Stimulated activated CD4-positive, alpha-beta T cell treated with anti-CD3 and anti-CD28 coated beads, Interleukin-2, amount 100 ng/mL, for 4 hours (primary cell): ENCODE measurements around the gene GALNT17.

Experiments used
- DNase-seq: peaks from one replicate; pipeline ENCODE4 v3.0.0-alpha.2; 2020; ENCODE audit warnings: low read depth

Gene GALNT17

DNA sequence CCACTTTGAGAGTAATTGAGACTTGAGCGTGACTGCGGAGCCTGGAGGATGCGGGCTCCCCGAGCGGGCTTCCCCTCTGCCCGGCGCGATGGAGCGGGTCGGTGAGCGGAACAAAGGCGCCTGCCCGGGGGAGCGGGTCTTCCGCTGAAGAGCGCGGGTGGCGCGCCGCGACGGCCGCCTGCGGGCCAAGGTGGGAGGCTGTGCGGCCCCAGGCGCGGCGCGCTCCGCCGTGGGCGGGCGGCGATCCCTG, at the start of gene GALNT17:
Gene GALNT17 (plus strand): TSS at position 18 of the 250 bp plus-strand sequence.
- no peak for DNase-seq

DNA sequence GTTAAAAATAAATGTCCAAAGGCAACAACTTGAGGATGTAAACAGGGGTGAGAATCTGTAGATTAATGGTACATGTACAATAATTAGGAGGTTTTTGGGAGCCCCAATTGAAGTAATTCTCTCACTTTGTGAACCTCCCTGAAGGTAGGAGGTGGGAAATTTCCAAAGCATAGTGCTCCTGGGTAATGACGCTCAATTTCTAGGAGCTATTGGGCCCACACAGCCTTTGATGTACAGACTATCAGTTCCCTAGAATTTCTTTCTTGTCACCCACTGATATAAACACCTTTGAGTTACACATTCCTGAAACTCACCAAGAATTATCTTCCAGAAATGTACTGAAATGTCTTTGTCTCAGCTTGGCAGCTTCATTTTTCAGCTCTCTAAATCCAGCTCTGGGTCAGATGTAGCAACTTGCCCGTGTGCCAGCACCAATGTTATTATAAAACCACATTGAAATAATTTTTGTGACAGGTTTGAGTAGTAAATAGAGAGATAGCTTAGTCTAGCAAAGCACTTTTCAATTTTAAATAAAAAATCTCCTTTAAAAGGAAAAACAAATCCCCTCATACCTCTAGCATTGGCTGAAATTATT, 36.6 kb upstream of the GALNT17 start:
- DNase-seq: no peak

DNA sequence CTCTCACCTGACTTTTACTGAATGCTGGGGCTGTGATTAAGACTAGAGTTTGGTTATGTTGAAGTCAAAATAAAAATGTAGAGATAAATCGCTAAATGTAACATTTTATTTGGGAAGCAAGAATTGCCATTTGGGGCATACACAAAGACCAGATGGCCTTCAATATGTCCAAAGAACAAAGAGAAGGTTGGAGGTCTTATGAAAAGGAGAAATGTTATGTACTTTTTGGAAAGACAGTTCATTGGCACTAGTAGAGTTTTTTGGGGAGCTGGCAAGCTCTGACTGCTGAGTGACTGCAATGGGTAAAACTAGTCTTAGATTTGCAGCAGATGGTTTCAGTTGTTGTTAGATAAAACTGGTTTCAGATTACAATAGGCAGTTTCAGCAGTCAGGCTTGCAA, 35.6 kb upstream of the GALNT17 start:
- DNase-seq: no peak

DNA sequence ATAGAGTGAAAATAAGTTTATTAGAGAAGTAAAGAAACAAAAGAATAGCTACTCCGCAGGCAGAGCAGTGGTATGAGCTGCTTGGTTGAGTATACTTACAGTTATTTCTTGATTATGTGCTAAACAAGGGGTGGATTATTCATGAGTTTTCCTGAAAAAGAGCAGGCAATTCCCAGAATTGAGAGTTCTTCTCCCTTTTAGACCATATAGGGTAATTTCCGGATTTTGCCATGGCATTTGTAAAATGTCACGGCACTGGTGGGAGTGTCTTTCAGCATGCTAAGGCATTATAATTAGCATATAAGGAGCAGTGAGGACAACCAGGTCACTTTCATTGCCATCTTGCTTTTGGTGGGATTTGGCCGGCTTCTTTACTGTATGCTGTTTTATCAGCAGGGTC, 25.7 kb upstream of the GALNT17 start:
- DNase-seq: no peak

DNA sequence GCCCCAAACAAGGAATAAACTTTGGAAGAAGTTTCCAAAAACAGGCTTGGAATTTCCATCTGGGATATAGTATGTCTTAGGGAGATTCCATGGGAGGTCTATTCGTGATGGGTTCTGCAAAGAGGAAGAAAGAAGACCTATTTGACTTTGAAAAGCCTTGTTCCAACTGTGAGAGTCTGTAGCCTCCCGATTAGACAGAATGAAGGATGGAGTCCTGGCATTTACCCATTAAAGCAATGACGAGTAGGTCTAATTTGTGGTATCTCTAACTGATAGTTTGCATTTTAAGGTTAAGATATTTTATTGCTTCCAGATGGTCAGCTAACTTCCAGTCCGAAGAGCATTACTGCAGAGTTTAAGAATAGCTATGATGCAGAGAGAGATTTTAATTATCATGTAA, 19.5 kb upstream of the GALNT17 start:
- no peak for DNase-seq

DNA sequence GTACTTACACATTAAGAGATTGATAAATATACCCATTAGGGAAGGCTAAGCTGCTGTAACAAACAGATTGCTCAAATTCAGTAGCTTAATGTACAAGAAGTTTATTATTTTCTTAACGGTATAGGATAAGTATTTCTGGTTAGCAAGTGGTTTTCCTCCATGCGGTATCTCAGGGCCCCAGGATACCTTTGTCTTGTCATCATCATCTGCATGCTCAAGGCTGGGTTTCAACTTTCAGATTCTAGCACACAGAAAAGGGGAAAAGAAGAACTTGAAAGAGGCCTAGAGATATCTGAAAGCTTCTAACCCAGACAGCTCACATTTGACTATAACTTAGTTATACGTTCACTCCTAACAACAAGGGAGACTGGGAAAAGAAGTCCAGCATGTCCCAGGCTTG, 11.8 kb upstream of the GALNT17 start:
- DNase-seq: no peak

DNA sequence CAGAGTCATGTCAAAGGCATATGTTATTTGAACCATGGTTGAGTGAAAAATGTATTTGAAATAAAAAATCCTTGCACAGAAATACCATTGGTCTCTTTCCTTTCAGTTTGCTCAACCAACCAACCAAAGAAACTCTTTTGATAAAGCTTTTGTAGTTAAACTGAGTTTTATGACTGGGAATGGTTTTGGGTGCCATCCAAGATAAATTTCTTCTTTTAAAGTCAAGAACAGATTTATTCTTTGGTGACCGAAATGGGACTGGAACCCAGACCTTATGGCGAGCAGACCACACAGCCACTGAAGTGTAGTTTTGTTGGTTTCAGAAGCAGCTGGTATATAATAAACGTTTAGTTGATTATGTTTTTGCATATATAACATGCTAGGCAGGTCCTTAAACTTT, 2.8 kb upstream of the GALNT17 start:
- DNase-seq: no peak

DNA sequence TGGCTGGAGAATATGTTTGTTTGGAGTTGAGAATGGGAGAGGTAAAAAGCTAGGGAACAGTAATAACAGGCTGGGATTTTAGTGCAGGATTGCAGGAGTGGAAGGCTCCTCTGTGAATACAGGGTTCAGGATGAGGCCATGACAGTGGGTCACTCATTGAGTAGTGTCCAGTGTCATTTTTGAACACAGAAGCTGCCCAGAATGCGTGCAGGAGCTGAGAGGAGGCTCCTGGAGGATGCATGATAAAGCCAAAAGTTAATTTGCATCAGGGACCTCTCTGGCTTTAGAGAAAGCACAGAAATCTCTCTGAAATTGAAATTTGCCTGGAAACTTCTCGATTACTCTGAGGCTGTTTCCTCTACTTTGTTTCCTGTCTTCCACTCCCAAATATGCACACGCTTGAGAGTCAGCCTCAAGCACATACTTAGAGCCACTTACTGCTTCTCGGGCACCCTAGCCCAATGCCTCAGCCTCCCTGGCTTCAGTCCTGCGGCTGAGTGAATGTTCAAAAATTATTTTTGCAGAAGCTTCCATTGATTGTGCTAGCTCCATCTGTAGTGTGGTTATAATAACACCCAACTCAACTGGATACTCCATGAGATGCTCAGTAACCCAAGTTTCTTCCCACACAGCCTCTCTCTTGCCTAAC, 1.8 kb upstream of the GALNT17 start:
- no peak for DNase-seq

DNA sequence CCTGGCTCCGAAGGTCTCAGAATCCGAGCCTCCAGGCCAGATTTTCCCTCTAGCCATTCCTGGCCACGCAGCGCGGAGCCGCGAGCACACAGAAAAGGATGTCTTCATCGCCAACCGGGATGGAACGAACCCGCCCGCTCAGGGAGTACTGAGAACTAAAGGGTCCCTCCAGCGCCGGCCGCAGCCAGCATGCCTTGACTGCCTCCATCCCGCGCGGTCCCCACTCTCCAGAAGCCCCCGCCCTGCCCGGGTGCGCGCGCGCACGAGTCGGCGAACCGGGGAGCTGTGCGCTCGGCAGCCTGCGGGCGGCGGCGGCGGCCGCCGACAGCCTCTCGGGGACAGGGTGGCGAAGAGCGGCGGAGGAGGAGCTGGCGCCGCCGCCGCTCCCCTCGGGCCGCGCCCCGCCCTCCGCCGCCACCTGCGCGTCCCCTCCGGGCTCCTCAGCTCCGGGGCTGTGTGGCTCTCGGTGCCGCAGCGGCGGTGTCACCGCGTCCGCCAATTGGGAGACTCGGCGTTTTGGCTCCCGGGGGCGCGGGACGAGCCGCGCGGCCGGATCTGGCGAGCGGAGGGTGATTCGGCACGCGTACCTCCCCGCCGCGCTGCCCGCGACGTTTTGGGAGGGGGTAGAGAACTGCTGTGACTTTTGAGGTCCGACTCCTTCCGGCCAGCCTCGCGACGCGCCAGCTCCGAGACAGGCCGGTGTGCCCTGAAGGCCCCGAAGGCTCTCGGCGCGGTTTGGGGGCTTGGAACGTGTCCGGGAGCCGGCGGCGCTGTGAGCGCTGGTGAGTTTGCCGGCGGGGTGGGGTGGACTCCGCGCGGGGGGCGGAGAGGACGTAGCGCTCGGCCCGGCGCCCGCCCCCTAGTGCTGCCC, 453 bp upstream of the GALNT17 start:
- no peak for DNase-seq

DNA sequence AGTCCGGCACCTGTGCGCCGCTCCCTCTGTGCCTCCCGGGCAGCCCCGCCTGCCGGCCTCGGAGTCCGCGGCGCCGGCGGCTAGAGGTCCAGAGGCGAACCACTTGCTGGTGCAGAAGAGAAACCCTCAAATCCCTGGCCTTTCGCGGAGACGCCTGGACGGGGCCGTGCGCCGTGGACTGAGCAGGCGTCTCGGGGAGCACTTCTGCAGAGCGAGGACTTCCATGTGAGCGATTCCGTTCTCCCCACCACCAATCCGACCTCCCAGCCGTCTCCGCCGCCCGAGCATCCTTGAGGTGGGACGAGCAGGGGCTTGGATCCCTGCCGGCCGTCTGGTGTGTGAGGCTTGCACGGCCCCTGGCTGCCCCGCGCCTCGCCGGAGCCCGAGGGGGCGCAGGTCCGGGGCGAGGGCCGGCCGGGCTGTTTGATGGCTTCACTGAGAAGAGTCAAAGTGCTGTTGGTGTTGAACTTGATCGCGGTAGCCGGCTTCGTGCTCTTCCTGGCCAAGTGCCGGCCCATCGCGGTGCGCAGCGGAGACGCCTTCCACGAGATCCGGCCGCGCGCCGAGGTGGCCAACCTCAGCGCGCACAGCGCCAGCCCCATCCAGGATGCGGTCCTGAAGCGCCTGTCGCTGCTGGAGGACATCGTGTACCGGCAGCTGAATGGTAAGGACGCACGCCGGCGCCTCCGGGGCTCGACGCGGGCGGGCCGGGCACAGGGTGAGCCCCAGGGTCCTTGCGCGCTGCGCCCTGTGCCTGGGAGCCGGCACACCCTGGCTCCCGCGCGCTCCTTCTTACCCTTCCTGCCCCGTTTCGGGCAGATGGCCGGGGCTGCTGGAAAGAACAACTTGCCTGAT, 660 bp downstream of the GALNT17 start:
- DNase-seq: no peak

DNA sequence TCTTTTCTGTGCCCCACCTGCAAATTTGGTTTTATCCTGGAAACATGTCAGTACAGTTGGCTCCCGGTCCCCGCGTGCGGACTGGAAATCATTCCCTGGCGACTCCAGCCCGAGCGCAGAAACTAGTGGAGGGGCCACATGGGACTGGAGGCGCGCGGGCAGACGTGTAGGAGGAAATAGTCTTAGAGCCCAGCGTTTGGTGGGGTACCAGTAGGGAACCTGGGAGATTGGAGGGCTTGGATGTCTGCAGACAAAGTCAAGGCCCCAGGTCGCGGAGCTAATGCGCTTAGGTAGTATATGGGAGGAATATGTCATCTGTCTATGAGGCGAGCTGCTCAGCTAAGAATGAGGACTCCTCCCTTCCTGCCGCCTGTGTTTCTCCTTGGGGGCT, 1.3 kb downstream of the GALNT17 start:
- DNase-seq: no peak

DNA sequence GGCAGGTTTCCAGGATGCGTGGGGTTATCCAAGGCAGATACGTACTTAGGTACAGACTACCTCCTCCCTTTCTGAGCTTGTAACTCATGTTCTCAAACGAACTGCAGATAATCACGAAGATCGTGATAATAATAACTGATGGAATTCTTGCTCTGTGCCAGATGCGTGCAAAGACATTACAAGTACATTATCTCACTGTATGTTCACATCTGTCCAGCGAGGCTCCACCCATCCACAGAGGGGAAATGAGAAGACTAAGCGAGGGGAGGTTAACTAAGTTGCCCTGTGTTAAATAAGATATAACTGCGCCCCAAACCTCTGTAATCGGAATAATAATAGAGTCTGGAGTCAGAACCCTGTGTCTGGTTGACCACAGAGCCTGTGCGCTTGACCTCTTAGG, 1.9 kb downstream of the GALNT17 start:
- DNase-seq: no peak

DNA sequence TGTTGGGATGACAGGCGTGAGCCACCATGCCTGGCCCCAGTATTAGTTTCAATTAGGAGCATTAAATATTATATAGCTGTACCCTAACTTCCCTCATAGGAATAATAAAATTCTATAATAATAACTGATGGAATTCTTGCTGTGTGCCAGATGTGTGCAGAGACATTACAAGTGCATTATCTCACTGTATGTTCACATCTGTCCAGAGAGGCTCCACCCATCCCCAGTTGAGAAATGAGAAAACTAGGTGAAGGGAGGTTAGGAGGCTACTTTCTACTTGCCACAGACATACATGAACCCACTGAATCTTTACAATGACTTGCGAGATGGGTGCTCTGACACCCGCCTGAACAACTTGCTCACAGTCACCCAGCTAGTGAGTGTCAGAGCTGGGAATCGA, 3.2 kb downstream of the GALNT17 start:
- DNase-seq: no peak

DNA sequence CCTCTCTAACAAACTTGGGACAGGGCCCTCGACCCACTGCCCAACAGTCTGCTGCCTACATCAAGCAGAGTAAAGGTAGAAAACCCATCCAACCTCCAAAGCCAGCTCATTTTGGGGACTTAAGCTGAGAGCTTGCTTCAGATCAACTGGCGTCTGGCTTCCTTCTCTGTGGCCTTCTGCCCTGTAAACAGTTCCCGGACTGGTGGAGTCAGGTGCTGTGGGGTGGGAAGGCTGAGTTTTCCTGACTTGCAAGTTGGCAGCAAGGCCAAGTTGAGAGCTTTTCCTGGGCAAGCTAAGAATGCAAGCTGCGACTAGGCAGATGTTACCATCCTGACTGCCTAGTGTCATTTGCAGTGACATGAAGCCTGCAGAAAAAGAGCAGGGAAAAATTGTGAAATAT, 3.7 kb downstream of the GALNT17 start:
- DNase-seq: no peak

DNA sequence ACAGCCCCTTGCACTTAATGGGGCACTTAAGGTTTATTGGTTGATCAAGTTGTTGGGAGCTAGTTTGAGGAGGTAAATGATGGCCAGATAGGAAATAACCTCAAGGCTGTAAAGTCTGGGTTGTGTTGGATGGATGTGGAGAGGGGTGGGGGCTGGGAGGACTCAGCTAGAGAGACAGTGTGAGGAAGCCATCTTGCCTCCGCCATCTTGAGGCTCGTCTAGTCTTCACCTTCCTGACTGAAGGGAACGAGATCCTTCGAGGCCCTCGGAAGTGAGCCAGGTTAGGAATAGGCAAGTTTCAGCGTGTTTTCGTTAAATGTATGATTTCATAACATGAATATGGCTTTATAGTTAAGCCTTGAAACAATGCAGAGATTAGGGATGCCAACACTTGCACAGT, 5.5 kb downstream of the GALNT17 start:
- no peak for DNase-seq

DNA sequence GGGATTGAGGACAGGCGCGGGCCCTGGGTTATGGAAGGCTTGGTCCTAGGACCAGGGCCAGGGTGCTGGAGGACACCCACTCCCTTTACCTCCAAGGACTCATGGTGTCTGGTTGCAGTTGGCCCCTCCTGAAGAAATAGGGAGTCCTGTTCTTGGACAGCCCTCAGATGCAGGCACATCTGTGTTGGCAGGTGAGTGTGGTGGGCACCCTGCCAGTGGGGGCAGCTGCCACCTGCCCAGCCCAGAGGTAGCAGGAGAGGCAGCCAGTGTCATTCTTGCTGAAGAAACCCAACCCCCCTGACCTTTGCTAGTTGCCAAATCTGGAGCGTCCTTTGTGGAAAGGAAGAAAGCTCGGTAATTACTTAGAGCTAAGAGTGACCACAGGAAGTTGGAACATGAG, 8.3 kb downstream of the GALNT17 start:
- no peak for DNase-seq

DNA sequence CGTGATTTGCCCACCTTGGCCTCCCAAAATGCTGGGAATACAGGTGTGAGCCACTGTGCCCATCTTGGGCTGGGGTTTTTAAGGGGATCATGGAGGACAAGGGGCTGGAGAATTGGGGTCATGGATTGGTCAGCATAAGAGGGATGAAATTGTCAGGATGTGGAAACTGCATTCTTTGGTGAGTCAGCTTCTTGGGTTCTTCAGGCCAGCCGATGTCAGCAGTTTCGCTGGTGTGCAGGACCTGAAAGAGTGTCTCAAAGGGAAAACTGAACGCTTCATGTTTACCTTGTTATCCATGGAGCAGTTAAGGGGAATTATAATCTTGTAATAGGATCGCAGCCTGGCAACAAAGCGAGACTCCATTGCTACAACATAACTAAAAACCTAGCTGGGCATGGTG, 13.0 kb downstream of the GALNT17 start:
- no peak for DNase-seq

DNA sequence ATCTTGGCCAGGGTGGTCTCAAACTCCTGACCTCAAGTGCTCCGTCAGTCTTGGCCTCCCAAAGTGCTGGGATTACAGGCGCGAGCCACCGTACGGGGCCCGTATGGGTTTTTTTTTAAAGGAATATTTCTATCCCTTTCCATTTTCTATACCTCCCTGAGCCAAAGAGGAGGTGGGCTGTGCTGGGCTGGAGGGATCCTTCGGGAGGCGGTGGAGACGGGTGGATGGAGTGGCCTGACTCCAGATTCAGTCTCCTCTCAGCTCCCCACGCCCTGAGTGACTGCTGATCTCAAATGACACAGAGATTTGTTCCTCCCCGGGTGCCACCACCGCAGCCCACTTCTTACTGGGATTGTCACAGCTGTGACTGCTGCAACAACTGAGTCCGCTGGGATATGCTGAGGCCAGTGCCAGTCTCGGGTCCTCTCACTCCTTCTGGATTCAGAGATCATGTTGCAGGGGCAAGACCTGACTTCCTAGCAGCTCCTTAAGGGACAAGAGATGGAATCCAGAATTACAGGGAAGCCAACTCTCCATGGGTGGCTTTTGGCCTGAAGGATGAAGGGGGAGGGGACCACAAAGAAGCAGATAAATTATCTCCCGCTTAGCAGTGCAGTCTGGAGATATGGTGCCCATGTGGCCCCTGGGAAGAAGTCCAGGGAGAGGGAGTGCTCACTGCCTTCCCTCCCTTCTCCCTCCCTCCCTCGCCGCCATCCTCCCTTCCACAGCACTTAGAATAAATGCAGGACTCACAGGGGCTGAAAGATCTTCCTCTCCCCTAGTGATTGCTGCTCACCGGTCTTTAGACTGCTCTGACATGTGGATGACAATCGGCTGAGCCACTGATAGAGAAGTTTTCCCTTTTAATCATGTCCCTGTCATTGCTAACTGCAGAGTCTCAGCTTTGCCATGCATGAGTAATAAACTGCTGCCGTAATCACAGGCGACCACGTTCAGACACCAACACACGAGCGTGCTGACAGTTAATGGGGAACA, 14.3 kb downstream of the GALNT17 start:
- DNase-seq: no peak

DNA sequence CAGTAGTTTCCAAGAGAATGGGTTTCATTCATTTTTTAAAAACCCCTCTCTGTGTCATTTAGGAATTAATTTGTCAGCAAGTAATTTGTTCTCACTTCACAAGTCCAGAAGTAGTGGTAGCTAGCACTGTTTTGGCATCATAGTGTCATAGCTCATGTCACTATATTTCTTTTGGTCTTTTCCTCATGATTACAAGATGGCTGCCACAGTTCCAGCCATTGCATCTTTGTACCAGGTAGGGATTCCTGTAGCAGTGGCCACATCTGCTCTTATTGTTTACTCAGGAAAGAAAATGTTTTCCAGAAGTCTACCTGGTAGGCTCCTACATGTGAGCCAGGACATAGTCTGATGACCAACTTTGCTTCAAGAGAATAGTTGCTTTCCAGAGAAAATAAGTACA, 16.2 kb downstream of the GALNT17 start:
- DNase-seq: no peak

DNA sequence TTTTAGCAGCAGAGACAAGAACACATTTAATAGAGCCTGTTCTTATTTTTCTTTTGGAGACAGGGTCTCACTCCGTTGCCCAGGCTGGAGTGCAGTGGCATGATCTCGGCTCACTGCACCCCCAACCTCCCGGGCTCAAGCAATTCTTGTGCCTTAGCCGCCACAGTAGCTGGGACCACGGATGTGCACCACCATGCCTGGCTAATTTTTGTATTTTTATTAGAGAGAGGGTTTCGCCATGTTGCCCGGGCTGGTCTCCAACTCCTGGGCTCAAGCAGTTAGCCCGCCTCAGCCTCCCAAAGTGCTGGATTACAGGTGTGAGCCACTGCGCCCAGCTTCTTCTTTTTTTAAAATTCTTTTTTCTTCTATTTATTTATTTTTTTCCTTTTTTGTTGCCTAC, 23.3 kb downstream of the GALNT17 start:
- no peak for DNase-seq

DNA sequence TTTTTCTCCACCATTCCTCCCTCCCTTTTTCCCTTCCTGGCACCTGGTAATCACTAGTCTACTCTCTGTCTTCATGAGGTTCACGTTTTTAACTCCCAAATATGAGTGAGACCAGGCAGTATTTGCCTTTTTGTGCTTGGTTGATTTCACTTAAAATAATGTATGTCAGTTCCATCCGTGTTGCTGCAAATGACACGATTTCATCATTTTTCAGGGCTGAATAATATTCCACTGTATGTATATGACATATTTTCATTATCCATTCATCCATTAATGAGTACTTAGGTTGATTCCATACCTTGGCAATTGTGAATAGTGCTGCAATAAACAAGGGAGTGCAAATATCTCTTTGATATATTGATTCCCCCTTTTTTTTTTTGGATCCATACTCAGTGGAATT, 25.8 kb downstream of the GALNT17 start:
- DNase-seq: no peak

DNA sequence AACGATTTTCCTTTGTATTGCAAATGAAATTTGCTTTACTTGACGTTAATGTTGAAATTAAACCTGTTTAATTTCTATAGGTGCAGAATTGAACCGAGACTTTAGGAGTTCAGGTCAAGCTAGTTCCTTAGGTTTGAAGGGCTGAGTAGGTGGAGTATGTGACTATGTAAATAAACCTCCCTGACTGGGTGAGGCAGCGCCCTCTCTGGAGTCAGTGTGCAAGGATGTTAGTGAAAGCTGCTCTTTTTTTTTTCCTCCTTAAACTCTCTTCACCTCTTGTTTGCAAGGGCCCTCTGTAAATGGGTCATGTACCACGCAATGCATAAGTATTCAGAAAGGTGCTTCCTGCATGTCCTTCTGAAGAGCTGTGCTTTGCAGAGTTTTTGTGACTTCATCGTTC, 33.8 kb downstream of the GALNT17 start:
- DNase-seq: no peak
